ENCODE data around the gene TMPRSS11F. TPM values are rescaled to one million over a fixed set of nuclear protein-coding genes. Genes with fewer than 3 reads are reported as not detected.

The TMPRSS11F gene
- total RNA-seq, 1 experiment from 2014 or later, result not detected

DNA sequence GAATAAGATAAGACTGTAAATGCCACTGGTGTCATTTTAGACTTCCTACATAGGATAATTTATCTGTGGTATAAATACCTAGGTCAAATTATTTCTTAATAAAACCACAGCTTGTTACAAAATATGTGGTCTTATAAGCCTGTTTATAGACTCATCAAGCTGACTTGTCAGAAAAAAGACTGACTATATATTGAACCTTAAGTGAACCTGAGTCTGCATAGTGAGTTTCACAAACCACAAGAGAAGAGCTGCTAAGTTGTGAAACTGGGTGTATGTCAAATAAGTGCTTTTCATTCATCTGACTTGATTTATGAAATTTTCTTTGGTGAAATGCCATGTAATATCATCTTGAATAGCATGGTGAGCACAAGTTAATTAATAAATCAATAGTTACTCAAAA lies 118.0 kb downstream of the TMPRSS11F start:
- H4K20me1 ChIP-seq (ENCODE audit: control insufficient read depth, insufficient read depth, insufficient read length), result no peaks in the 10 kb centered on the region
- H3K4me3 Mint-ChIP-seq, result no peak overlapping the region
- no peak overlapping the region for H3K56ac ChIP-seq (ENCODE audit: insufficient read length, low read depth, low read length)
- no peak overlapping the region for H3K27ac Mint-ChIP-seq
- TF ChIP-seq, protein P1, sequence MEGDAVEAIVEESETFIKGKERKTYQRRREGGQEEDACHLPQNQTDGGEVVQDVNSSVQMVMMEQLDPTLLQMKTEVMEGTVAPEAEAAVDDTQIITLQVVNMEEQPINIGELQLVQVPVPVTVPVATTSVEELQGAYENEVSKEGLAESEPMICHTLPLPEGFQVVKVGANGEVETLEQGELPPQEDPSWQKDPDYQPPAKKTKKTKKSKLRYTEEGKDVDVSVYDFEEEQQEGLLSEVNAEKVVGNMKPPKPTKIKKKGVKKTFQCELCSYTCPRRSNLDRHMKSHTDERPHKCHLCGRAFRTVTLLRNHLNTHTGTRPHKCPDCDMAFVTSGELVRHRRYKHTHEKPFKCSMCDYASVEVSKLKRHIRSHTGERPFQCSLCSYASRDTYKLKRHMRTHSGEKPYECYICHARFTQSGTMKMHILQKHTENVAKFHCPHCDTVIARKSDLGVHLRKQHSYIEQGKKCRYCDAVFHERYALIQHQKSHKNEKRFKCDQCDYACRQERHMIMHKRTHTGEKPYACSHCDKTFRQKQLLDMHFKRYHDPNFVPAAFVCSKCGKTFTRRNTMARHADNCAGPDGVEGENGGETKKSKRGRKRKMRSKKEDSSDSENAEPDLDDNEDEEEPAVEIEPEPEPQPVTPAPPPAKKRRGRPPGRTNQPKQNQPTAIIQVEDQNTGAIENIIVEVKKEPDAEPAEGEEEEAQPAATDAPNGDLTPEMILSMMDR (conservative IDR thresholded peaks at IDR 0.05), result no peak
- no peak overlapping the region for H2BK15ac ChIP-seq (ENCODE audit: low read depth, low read length)
- no peak overlapping the region for H3T11ph ChIP-seq (ENCODE audit: low read length)
- H2BK20ac ChIP-seq (ENCODE audit: low read depth, low read length, poor library complexity, severe bottlenecking), result no peak overlapping the region
- no peaks in the 10 kb centered on the region for H3K79me1 ChIP-seq (ENCODE audit: insufficient read depth, low read depth, low read length, poor library complexity, severe bottlenecking)
- H2BK120ac ChIP-seq (ENCODE audit: low read depth, low read length, poor library complexity, severe bottlenecking), result no peak overlapping the region
- no peak overlapping the region for H4K8ac ChIP-seq (replicated peaks; ENCODE audit: insufficient read length, low read depth, low read length)
- H3K18ac ChIP-seq (ENCODE audit: insufficient read length, low read depth, low read length), result no peak overlapping the region
- no peak overlapping the region for H3K27ac ChIP-seq (ENCODE audit: insufficient read length, low read depth, low read length)
- H2BK5ac ChIP-seq (ENCODE audit: insufficient read length, low read length), result no peak overlapping the region
- H3K27me3 ChIP-seq (ENCODE audit: insufficient read depth, low read length), result no peaks in the 10 kb centered on the region
- H3K4me2 ChIP-seq (ENCODE audit: insufficient read depth, insufficient read length, low read length), result no peak overlapping the region
- peaks cover 0 to 5% of the 10 kb centered on the region in 2 experiments; a peak in 1 of 5 replicates for H3K9me3 Mint-ChIP-seq
- H3K27me3 Mint-ChIP-seq (ENCODE audit: low read depth), result no peaks in the 10 kb centered on the region
- H3K36me3 Mint-ChIP-seq (ENCODE audit: insufficient read depth in 1 of 3, low read depth in 3 of 3), result no peaks in the 10 kb centered on the region
- H3K79me2 ChIP-seq (ENCODE audit: insufficient read depth, low read length), result no peaks in the 10 kb centered on the region
- no peaks in the 10 kb centered on the region for H3K4me1 ChIP-seq (ENCODE audit: insufficient read depth, low read length)
- H3K9ac ChIP-seq (ENCODE audit: extremely low read depth, insufficient read length, low read length), result no peak overlapping the region
- H3K4ac ChIP-seq (ENCODE audit: low read depth, low read length), result no peak overlapping the region
- H4K5ac ChIP-seq (ENCODE audit: insufficient read length, low read depth, low read length), result no peak overlapping the region
- H3K23me2 ChIP-seq (ENCODE audit: insufficient read length, low read depth, low read length, poor library complexity, severe bottlenecking), result no peaks in the 10 kb centered on the region
- H2BK12ac ChIP-seq (ENCODE audit: insufficient read length, low read depth, low read length), result no peak overlapping the region
- no peak for DNase-seq
- no peak overlapping the region for H4K91ac ChIP-seq (ENCODE audit: insufficient read length, low read depth, low read length)
- H2AK5ac ChIP-seq (ENCODE audit: insufficient read length, low read length), result no peak overlapping the region
- H3K9me3 ChIP-seq (ENCODE audit: control insufficient read depth, low read depth, low read length), result no peaks in the 10 kb centered on the region
- H2AFZ ChIP-seq (ENCODE audit: low read length), result no peak overlapping the region
- no peaks in the 10 kb centered on the region for H3K4me1 Mint-ChIP-seq
- H3K23ac ChIP-seq (ENCODE audit: insufficient read length, low read depth, low read length), result no peak overlapping the region
- H3K14ac ChIP-seq (ENCODE audit: insufficient read depth, low read length), result no peak overlapping the region

Other genes with a start within 250 kb of the TMPRSS11F start
- not detected in 2 replicates for gene TMPRSS11D, start 245.9 kb downstream of the TMPRSS11F start, total RNA-seq (2021)
- gene TMPRSS11A, start 166.4 kb downstream of the TMPRSS11F start, total RNA-seq (2021), result not detected in 2 replicates
- gene TMPRSS11B, start 115.8 kb upstream of the TMPRSS11F start, total RNA-seq (2021), result not detected in 2 replicates
- 155 and 158 TPM in 2 replicates for gene YTHDC1, start 220.2 kb upstream of the TMPRSS11F start, total RNA-seq (2021)